Body of pancreas (tissue), 4 donors: ENCODE data around the gene AP3D1. TPM values are rescaled to one million over a fixed set of nuclear protein-coding genes. Genes with fewer than 3 reads are reported as not detected.

Source experiments
- ATAC-seq: fragments of 150-250 bp; one replicate; pipeline ENCODE4 v1.9.1; 2016
- DNase-seq, 4 donors: peaks; one replicate each; pipeline ENCODE4 v3.0.0-alpha.2; 2019
- H3K27ac ChIP-seq, 4 donors: fragments of 200-600 bp; sonication (generic); 1 replicate in 3 of 4; 2 replicates in 1 of 4; pipeline versions ENCODE4 v1.5.1 to v1.6.1; 2016 to 2019; ENCODE audit warnings: mild to moderate bottlenecking in 1 of 4, mixed read lengths in 1 of 4, moderate library complexity in 1 of 4
- H3K27me3 ChIP-seq, 2 donors: fragments of 200-600 bp; sonication (generic); one replicate each; pipeline ENCODE4 v1.6.0; 2016; ENCODE audit warnings: mild to moderate bottlenecking in 1 of 2
- H3K36me3 ChIP-seq, 2 donors: fragments of 200-600 bp; sonication (generic); replicated peaks in 1 of 2; 2 replicates each; pipeline ENCODE4 v1.5.1; 2016; ENCODE audit warnings: low read depth in 2 of 2; ENCODE audit not compliant: insufficient read depth in 1 of 2
- H3K4me1 ChIP-seq: fragments of 200-600 bp; sonication (generic); one replicate; pipeline ENCODE4 v1.6.0; 2016
- H3K4me3 ChIP-seq, 2 donors: fragments of 200-600 bp; sonication (generic); 1 replicate in 1 of 2; 2 replicates in 1 of 2; pipeline ENCODE4 v1.5.1; 2016 to 2019
- H3K9me3 ChIP-seq, 3 donors: fragments of 200-600 bp; sonication (generic); 1 replicate in 2 of 3; 2 replicates in 1 of 3; pipeline ENCODE4 v1.5.1; 2016
- CTCF ChIP-seq, 7 experiments: fragments of 450-650 bp in 4 of 7; fragments of 200-600 bp in 3 of 7; sonication (generic) in 3 of 7; IDR thresholded peaks; one replicate each; pipeline ENCODE4 v1.5.1; 2016 to 2019; ENCODE audit warnings: antibody characterized with exemption in 7 of 7
- POLR2A ChIP-seq, 3 donors: fragments of 450-650 bp; IDR thresholded peaks; one replicate each; pipeline ENCODE4 v1.6.1; 2016; ENCODE audit warnings: antibody characterized with exemption in 3 of 3, mild to moderate bottlenecking in 2 of 3
- WGBS, 2 donors: methylation state at CpG; one replicate each; pipeline ENCODE4 v1.1.5; 2017; 5-methylcytosine and 5-hydroxymethylcytosine counted together
- intact Hi-C: fragments of 100-400 bp; cut with DNase I; formaldehyde crosslinking; loops from one replicate; pipeline ENCODE4 v1.15.1; 2023
- total RNA-seq, 2 donors: library from RNA; depleted of rRNA; stranded (reverse); fragments of >200 nt; gene quantifications; one replicate each; pipeline ENCODE4 v1.1.0, GENCODE V29; 2016

The AP3D1 gene
- total RNA-seq, 2 donors from 2014 or later, result 77.0 to 124 TPM

- TF ChIP-seq POLR2A (IDR thresholded peaks at IDR 0.05), result peak in 2 of 3 donors; percentile 20 to 36
- TF ChIP-seq CTCF (IDR thresholded peaks at IDR 0.05), result no peak
- Histone ChIP-seq H3K9me3 (no peaks in the 10 kb centered on the region), H3K4me1 (peaks cover 13% of the 10 kb centered on the region), H3K36me3 (peaks cover 26 to 68% of the 10 kb centered on the region in 2 donors), H3K27ac (peak overlapping the region; percentile 52 to 84 (median 67)), H3K27me3 (no peaks in the 10 kb centered on the region), H3K4me3 (no peak overlapping the region)
- ATAC-seq (peak; percentile 95), DNase-seq (peak; percentile 91 to 97 (median 96))
- 49 to 59% methylated on average over 6 to 27 of the region's 27 CpGs for WGBS, 2 donors
- intact Hi-C loops, result no loop called here
These were observed 34.0 kb downstream of the AP3D1 start for GRCh38 chr19:2117215-2117960.

- intact Hi-C loops, result no loop called here
- Histone ChIP-seq H3K4me3 (no peak overlapping the region), H3K9me3 (no peaks in the 10 kb centered on the region), H3K27me3 (no peaks in the 10 kb centered on the region), H3K36me3 (peaks cover 34 to 68% of the 10 kb centered on the region in 2 donors), H3K4me1 (peaks cover 13% of the 10 kb centered on the region), H3K27ac (peak overlapping the region in 2 of 4 donors; percentile 63 to 71)
- no peak for TF ChIP-seq POLR2A (IDR thresholded peaks at IDR 0.05)
- TF ChIP-seq CTCF (IDR thresholded peaks at IDR 0.05), result no peak
- DNase-seq (no peak), ATAC-seq (no peak)
- WGBS, 2 donors, result 91 to 95% methylated on average over 11 to 25 of the region's 25 CpGs
These were observed 34.9 kb downstream of the AP3D1 start for GRCh38 chr19:2116507-2116906.

GRCh38 chr19:2115911-2116426, 35.4 kb downstream of the AP3D1 start:
- no peaks in the 10 kb centered on the region for H3K27me3 ChIP-seq
- TF ChIP-seq POLR2A (IDR thresholded peaks at IDR 0.05), result no peak
- no peak for TF ChIP-seq CTCF (IDR thresholded peaks at IDR 0.05)
- no peak overlapping the region for H3K27ac ChIP-seq
- DNase-seq (no peak), ATAC-seq (no peak)
- intact Hi-C loops, result no loop called here
- H3K4me3 ChIP-seq, result no peak overlapping the region
- H3K36me3 ChIP-seq, result peaks cover 35 to 68% of the 10 kb centered on the region in 2 donors
- no peaks in the 10 kb centered on the region for H3K9me3 ChIP-seq
- WGBS, 2 donors, result 92 to 100% methylated on average over 5 to 22 of the region's 24 CpGs
- H3K4me1 ChIP-seq, result peaks cover 13% of the 10 kb centered on the region

- no peak overlapping the region for H3K27ac ChIP-seq
- no peaks in the 10 kb centered on the region for H3K9me3 ChIP-seq
- intact Hi-C loops, result no loop called here
- H3K36me3 ChIP-seq, result peaks cover 36 to 70% of the 10 kb centered on the region in 2 donors
- no peak for DNase-seq
- ATAC-seq, result no peak
- H3K4me3 ChIP-seq, result no peak overlapping the region
- no peaks in the 10 kb centered on the region for H3K27me3 ChIP-seq
- TF ChIP-seq CTCF (IDR thresholded peaks at IDR 0.05) (no peak), POLR2A (IDR thresholded peaks at IDR 0.05) (no peak)
- peaks cover 13% of the 10 kb centered on the region for H3K4me1 ChIP-seq
- WGBS, 2 donors, result 91 to 95% methylated on average over 22 to 23 of the region's 25 CpGs
These were observed 36.0 kb downstream of the AP3D1 start for GRCh38 chr19:2115324-2115723.
